B cell (primary cell): ENCODE measurements around the gene AKR7A2. TPM values are rescaled to one million over a fixed set of nuclear protein-coding genes. Genes with fewer than 3 reads are reported as not detected.
"Not testable (repeated sequence)": the region's sequence is repeated elsewhere in the genome, so short reads cannot be mapped to it uniquely, and the experiment has no call there.

Experiments used
- ATAC-seq: fragments of 200-7000 bp; cut with Tn5 transposase; one replicate; pipeline ENCODE4 v1.10.0; 2021; ENCODE audit warnings: low read depth, mild to moderate bottlenecking, moderate number of reproducible peaks, moderate library complexity
- CTCF ChIA-PET: fragments of 350-600 bp; sonication (Branson Sonifier 250); formaldehyde crosslinking; loops from one replicate; lab custom pipeline; 2021; ENCODE audit warnings: antibody characterized with exemption, inconsistent platforms; lab: Charles Lee
- POLR2A ChIA-PET: fragments of 350-600 bp; sonication (Branson Sonifier 250); formaldehyde crosslinking; loops from one replicate; lab custom pipeline; 2021; ENCODE audit warnings: antibody characterized with exemption; lab: Charles Lee
- DNase-seq: peaks from one replicate; pipeline ENCODE4 v3.0.0; 2013
- H2AFZ ChIP-seq: 2 replicates; pipeline ENCODE4 v1.6.1; 2012; ENCODE audit warnings: mild to moderate bottlenecking, low read depth, low read length; ENCODE audit not compliant: insufficient read depth, poor library complexity, severe bottlenecking
- H3K27ac ChIP-seq, 2 donors: 1 replicate in 1 of 2; 2 replicates in 1 of 2; pipeline ENCODE4 v1.5.1; 2012 to 2013; ENCODE audit warnings: low read length in 2 of 2, mild to moderate bottlenecking in 2 of 2, moderate library complexity in 1 of 2
- H3K27me3 ChIP-seq, 4 experiments: fragments of 200-600 bp in 1 of 4; sonication (generic) in 1 of 4; replicated peaks in 1 of 4; 1 replicate in 2 of 4; 2 replicates in 2 of 4; pipeline versions ENCODE4 v1.6.1 to v1.7.0; 2013 to 2016; ENCODE audit warnings: low read length in 3 of 4, mild to moderate bottlenecking in 2 of 4, mixed read lengths in 1 of 4, moderate library complexity in 1 of 4; ENCODE audit not compliant: insufficient read depth in 4 of 4, control insufficient read depth in 3 of 4; ENCODE audit errors: control extremely low read depth in 1 of 4
- H3K36me3 ChIP-seq, 2 experiments: replicated peaks in 1 of 2; 1 replicate in 1 of 2; 2 replicates in 1 of 2; pipeline versions ENCODE4 v1.6.1 to v1.7.1; 2013; ENCODE audit warnings: low read length in 1 of 2; ENCODE audit not compliant: insufficient read depth in 2 of 2, control insufficient read depth in 1 of 2; ENCODE audit errors: control extremely low read depth in 1 of 2, extremely low read depth in 1 of 2
- H3K4me1 ChIP-seq, 2 donors: fragments of 200-600 bp in 1 of 2; sonication (generic) in 1 of 2; 1 replicate in 1 of 2; 2 replicates in 1 of 2; pipeline versions ENCODE4 v1.5.1 to v1.6.1; 2013 to 2017; ENCODE audit warnings: low read length in 2 of 2; ENCODE audit not compliant: control insufficient read depth in 2 of 2, insufficient read depth in 2 of 2
- H3K4me2 ChIP-seq: replicated peaks from 2 replicates; pipeline ENCODE3; 2012; ENCODE audit warnings: mild to moderate bottlenecking, low read depth, low read length; ENCODE audit not compliant: poor library complexity, severe bottlenecking
- H3K4me3 ChIP-seq, 5 experiments: fragments of 200-600 bp in 1 of 5; sonication (generic) in 1 of 5; 1 replicate in 3 of 5; 2 replicates in 2 of 5; pipeline versions ENCODE4 v1.5.1 to v1.7.0; 2011 to 2016; ENCODE audit warnings: low read length in 4 of 5, mild to moderate bottlenecking in 4 of 5, low read depth in 2 of 5, control low read depth in 1 of 5, moderate library complexity in 1 of 5; ENCODE audit not compliant: insufficient read depth in 1 of 5; ENCODE audit errors: control extremely low read depth in 1 of 5, extremely low read depth in 1 of 5
- H3K79me2 ChIP-seq: fragments of 200-600 bp; sonication (generic); one replicate; pipeline ENCODE4 v1.6.0; 2016; ENCODE audit warnings: low read length; ENCODE audit not compliant: control insufficient read depth, insufficient read depth
- H3K9ac ChIP-seq: fragments of 200-600 bp; sonication (generic); 2 replicates; pipeline ENCODE4 v1.6.1; 2017; ENCODE audit warnings: mild to moderate bottlenecking, low read length, moderate library complexity
- H3K9me3 ChIP-seq, 3 donors: one replicate each; pipeline versions ENCODE4 v1.6.1 to v1.7.1; 2013; ENCODE audit warnings: low read length in 2 of 3; ENCODE audit not compliant: control insufficient read depth in 2 of 3, insufficient read depth in 1 of 3; ENCODE audit errors: control extremely low read depth in 1 of 3
- H4K20me1 ChIP-seq: 2 replicates; pipeline ENCODE4 v1.6.0; 2012; ENCODE audit warnings: mild to moderate bottlenecking, low read length; ENCODE audit not compliant: insufficient read depth, control insufficient read depth, poor library complexity, severe bottlenecking
- H3K27ac Mint-ChIP-seq: one replicate; pipeline ENCODE4 v1.8.0; 2021; ENCODE audit warnings: mixed read lengths
- H3K27me3 Mint-ChIP-seq: one replicate; pipeline ENCODE4 v1.8.0; 2021; ENCODE audit warnings: mixed read lengths
- H3K4me1 Mint-ChIP-seq: one replicate; pipeline ENCODE4 v1.8.0; 2021; ENCODE audit warnings: mixed read lengths
- H3K4me3 Mint-ChIP-seq: one replicate; pipeline ENCODE4 v1.8.0; 2021; ENCODE audit warnings: mixed read lengths
- H3K9me3 Mint-ChIP-seq: one replicate; pipeline ENCODE4 v1.8.0; 2022; ENCODE audit warnings: mixed read lengths; ENCODE audit not compliant: insufficient read depth
- EZH2 ChIP-seq: IDR thresholded peaks from 2 replicates; pipeline ENCODE4 v1.6.1; 2012; ENCODE audit warnings: borderline replicate concordance, low read depth, mild to moderate bottlenecking, moderate library complexity, low read length; ENCODE audit not compliant: insufficient read depth, poor library complexity, severe bottlenecking
- WGBS: methylation state at CpG from one replicate; pipeline ENCODE4 v1.1.5; 2013; ENCODE audit warnings: missing lambda C conversion rate; ENCODE audit not compliant: insufficient coverage; 5-methylcytosine and 5-hydroxymethylcytosine counted together
- intact Hi-C: fragments of 100-400 bp; cut with micrococcal nuclease; formaldehyde crosslinking; loops from one replicate; pipeline ENCODE4 v1.10.0; 2022
- polyA plus RNA-seq: library from polyadenylated mRNA; depleted of rRNA; stranded (reverse); fragments of >200 nt; gene quantifications from 2 replicates; pipeline ENCODE4 v1.2.3, GENCODE V29; 2012
- total RNA-seq, 2 donors: library from RNA; stranded (reverse); fragments of 120-200 nt in 1 of 2; gene quantifications; 1 replicate in 1 of 2; 2 replicates in 1 of 2; pipeline versions ENCODE4 v1.2.3 to v1.2.4, GENCODE V29; 2013 to 2022
- TF ChIP-seq, protein P1 (sequence below): fragments of 200-600 bp; IDR thresholded peaks from one replicate; pipeline ENCODE4 v1.8.0; 2022; ENCODE audit warnings: antibody characterized with exemption, mild to moderate bottlenecking

AKR7A2 gene
- total and polyA plus RNA-seq, 2 donors (not counting 1 experiment from before 2014, with no cell fraction given) = 23.7 to 32.1 TPM

DNA sequence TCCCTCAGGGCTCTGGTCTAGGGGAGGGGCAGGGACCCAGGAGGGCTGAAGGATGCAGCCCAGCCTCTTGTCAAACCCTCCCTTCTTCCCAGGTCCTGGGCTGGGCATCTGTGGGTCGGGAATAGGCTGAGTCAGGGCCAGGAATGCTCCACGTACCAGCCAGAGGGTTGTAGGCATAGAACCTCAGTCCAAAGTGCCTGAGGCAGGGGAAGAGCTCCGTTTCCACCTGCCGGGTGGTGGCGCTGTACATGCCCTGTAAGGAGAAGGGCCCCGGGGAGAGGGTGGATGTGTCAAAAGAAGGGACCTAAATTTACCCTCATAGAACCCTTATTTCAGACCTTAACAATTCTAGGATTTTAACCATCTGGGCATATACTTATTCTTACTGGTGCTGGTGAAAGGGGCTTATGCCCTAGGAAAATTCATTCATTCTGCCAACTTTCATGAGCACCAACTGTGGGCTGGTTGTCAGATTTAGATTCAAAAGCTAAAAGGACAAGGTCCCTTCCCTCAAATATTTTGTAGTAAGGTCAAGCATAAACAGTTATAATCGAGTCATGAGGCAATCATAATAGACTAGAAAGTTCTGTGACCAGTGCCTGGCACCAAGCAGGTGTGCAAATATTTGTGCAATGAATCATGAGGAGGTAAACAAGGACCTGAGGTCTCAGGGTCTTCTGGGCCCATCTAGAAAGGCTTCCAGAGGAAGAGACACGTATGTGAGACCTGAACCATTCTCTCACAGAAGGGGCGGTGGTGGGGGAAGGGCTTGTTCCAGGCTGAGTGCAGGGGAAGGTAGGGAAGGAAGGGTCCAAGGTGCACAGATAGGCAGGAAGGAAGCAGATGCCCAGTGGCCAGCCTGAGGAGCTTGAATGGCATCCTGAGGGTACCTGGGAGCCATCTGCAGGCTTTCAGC, 42.3 kb downstream of the AKR7A2 start:
- CTCF ChIA-PET, H3K9me3 Mint-ChIP-seq, H3K4me3 Mint-ChIP-seq, POLR2A ChIA-PET, intact Hi-C loops, H4K20me1 ChIP-seq, ATAC-seq, DNase-seq, H3K9ac ChIP-seq, H3K4me3 ChIP-seq, H3K4me1 Mint-ChIP-seq, H3K79me2 ChIP-seq, H3K4me1 ChIP-seq, H3K36me3 ChIP-seq, H3K27ac Mint-ChIP-seq, H2AFZ ChIP-seq, H3K4me2 ChIP-seq, H3K27ac ChIP-seq, H3K27me3 ChIP-seq: not testable (repeated sequence)
- peaks cover 14% of the 10 kb centered on the region for H3K27me3 Mint-ChIP-seq
- peaks cover 0 to 12% (median 3%) of the 10 kb centered on the region in 3 donors for H3K9me3 ChIP-seq
- WGBS = no CpG with 5 or more reads among the region's 9 CpGs

DNA sequence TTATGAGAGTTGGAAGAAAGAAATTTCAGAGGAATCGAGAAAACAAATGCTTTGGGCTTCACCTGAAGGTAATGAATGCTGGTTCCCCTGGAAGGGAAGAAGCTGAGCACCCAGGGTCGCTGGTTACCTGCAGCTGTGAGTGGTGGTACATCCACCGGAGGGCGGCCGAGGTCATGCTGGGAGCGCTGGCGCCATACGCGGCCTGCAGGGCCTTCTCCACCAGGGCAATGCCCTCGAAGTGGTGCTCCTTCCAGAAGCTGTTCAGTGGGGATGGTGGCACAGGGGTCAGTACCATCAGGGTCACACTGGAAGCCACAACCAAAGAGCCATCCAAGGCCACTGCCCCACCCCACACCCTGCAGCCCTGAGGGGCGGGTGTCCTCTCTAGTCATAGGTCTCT, 43.5 kb downstream of the AKR7A2 start:
- Histone ChIP-seq H3K9me3 (peaks cover 0 to 3% (median 0%) of the 10 kb centered on the region in 3 donors), H3K36me3 (no peaks in the 10 kb centered on the region), H4K20me1 (no peaks in the 10 kb centered on the region), H3K4me2 (no peak overlapping the region), H3K27me3 (no peaks in the 10 kb centered on the region), H3K79me2 (no peaks in the 10 kb centered on the region), H3K4me3 (no peak overlapping the region), H3K4me1 (no peaks in the 10 kb centered on the region), H2AFZ (no peak overlapping the region), H3K9ac (no peak overlapping the region), H3K27ac (no peak overlapping the region)
- CTCF ChIA-PET = no interaction called here
- TF ChIP-seq, protein P1, sequence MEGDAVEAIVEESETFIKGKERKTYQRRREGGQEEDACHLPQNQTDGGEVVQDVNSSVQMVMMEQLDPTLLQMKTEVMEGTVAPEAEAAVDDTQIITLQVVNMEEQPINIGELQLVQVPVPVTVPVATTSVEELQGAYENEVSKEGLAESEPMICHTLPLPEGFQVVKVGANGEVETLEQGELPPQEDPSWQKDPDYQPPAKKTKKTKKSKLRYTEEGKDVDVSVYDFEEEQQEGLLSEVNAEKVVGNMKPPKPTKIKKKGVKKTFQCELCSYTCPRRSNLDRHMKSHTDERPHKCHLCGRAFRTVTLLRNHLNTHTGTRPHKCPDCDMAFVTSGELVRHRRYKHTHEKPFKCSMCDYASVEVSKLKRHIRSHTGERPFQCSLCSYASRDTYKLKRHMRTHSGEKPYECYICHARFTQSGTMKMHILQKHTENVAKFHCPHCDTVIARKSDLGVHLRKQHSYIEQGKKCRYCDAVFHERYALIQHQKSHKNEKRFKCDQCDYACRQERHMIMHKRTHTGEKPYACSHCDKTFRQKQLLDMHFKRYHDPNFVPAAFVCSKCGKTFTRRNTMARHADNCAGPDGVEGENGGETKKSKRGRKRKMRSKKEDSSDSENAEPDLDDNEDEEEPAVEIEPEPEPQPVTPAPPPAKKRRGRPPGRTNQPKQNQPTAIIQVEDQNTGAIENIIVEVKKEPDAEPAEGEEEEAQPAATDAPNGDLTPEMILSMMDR = no peak
- TF ChIP-seq EZH2 = no peak
- Mint-ChIP-seq H3K27me3 (peaks cover 9% of the 10 kb centered on the region), H3K4me1 (peaks cover 3% of the 10 kb centered on the region), H3K9me3 (no peaks in the 10 kb centered on the region), H3K27ac (no peak overlapping the region), H3K4me3 (no peak overlapping the region)
- 87% methylated on average over 11 of the region's 11 CpGs for WGBS
- DNase-seq = no peak
- no peak for ATAC-seq
- intact Hi-C loops = no loop called here
- POLR2A ChIA-PET = interaction anchor here (0.5 kb wide), 1 partner anchor 102 kb away, joined by 3 read pairs; no protein-coding TSS in a partner anchor
